Activated CD8-positive, alpha-beta memory T cell treated with anti-CD3 and anti-CD28 coated beads for 4 hours (primary cell): Measurements from ENCODE around the gene CIDEA.
"Not testable (repeated sequence)": the region's sequence is repeated elsewhere in the genome, so short reads cannot be mapped to it uniquely, and the experiment has no call there.

Experiments
- DNase-seq, 2 donors: peaks; one replicate each; pipeline ENCODE4 v3.0.0-alpha.2; 2020; ENCODE audit warnings: low read depth in 2 of 2

The CIDEA gene

DNA sequence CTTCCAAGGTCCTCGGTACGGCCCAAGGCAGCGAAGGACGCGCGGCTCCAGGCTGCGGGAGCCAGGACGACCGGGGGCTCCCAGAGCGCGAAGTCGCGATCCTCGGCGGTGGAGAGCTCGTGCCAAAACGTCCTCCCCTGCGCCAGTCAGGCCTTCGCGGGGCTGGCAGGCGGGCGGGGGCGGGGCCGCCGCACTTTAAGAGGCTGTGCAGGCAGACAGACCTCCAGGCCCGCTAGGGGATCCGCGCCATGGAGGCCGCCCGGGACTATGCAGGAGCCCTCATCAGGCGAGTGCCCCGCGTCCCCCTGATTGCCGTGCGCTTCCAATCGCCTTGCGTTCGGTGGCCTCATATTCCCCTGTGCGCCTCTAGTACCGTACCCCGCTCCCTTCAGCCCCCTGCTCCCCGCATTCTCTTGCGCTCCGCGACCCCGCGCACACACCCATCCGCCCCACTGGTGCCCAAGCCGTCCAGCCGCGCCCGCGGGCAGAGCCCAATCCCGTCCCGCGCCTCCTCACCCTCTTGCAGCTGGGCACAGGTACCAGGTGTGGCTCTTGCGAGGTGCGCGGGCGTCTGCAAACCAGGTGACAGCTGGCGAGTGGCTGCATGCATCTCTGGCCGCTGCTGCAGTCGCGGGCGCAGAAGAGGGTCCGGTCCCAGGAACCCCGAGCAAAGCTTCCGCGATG lies at the start of gene CIDEA:
TSS of gene CIDEA (plus strand) at position 226 of the 684 bp plus-strand sequence. CDS start at position 249, 23 bp downstream.
- DNase-seq = no peak

DNA sequence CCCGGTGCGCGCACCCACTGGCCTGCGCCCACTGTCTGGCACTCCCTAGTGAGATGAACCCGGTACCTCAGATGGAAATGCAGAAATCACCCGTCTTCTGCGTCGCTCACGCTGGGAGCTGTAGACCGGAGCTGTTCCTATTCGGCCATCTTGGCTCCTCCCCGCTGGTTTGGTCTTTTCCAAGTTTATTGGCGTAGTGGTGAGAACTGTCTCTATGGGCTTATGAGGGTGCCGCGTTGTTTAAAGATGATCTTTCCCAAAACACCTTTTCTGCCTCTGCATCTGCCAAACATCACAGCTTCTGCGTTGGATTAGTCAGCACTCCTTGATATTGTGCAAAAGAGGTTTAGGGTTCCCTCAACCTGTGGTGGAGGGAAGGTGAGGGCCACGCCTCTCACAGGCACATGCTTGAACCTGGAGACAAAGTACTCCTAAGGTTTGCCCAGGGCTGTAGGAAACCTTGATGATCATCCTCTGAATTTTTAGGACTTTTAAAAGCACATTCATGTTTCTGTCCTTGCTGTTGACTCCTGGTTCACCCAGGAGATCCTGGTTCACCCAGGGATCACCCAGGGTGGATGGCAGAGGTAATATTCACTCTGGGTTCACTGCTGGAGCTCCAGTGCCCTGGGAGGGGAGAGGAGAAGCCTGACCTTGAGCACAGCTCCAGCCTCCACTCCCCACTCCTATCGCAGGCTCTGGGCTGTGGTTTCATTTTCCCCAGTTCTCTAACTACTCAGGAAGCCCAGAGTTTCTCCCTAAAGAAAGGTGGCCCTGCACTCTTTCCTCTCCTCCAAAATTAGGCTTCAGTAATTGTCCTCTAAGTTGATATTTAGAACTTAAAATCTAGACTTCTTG lies 45.6 kb upstream of the CIDEA start:
- not testable (repeated sequence) for DNase-seq

GRCh38 chr18:12212308-12212707 lies 41.9 kb upstream of the CIDEA start:
- DNase-seq = not testable (repeated sequence)

GRCh38 chr18:12214296-12215005 lies 39.7 kb upstream of the CIDEA start:
- not testable (repeated sequence) for DNase-seq

GRCh38 chr18:12216471-12216870 lies 37.7 kb upstream of the CIDEA start:
- DNase-seq = not testable (repeated sequence)

GRCh38 chr18:12218603-12219002 lies 35.6 kb upstream of the CIDEA start:
- DNase-seq = not testable (repeated sequence)

DNA sequence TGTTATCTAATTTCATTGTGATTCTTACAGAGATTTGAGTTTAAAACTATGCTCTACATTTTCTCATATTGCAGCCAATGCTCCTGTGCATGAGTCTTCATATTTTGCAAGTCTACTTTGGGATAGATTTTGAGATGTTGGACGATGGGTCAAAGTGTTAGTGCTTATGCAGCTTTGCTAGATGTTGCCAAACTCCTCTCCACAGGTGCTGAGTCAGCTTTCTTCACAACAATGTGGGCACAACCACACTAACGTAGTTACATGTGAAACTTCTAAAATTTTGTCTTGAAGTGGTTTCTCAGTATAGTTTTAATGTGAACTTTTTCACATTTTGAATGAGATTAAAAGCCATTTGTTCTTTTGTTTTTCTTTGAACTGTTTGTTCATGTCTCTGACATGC lies 32.1 kb upstream of the CIDEA start:
- DNase-seq = not testable (repeated sequence)

- not testable (repeated sequence) for DNase-seq
Measured at GRCh38 chr18:12223326-12223725, 30.8 kb upstream of the CIDEA start.

DNA sequence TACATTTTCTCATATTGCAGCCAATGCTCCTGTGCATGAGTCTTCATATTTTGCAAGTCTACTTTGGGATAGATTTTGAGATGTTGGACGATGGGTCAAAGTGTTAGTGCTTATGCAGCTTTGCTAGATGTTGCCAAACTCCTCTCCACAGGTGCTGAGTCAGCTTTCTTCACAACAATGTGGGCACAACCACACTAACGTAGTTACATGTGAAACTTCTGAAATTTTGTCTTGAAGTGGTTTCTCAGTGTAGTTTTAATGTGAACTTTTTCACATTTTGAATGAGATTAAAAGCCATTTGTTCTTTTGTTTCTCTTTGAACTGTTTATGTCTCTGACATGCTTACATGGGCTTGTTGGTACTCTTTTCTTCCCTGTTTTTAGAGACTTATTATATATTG lies 27.4 kb upstream of the CIDEA start:
- DNase-seq = not testable (repeated sequence)

- DNase-seq = not testable (repeated sequence)
Measured at GRCh38 chr18:12227399-12228186, 26.6 kb upstream of the CIDEA start.

DNA sequence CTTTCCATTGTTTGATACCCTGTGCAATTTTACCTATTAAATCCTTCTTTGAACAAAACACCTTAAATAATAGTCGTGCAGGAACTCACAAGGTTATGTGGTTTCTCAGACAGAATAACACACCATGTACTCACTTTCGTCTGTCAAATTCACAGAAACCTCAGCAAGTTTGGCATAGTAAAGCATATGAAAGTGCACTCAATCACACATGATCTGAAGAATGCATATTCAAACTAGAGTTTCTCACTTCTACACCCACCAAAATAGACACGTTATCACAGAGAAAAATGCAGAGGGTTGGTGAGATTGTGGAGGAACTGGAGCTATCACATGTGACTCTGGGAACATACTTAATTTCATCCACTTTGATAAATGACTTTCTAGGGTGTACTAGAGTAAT lies 25.9 kb upstream of the CIDEA start:
- DNase-seq = not testable (repeated sequence)

DNA sequence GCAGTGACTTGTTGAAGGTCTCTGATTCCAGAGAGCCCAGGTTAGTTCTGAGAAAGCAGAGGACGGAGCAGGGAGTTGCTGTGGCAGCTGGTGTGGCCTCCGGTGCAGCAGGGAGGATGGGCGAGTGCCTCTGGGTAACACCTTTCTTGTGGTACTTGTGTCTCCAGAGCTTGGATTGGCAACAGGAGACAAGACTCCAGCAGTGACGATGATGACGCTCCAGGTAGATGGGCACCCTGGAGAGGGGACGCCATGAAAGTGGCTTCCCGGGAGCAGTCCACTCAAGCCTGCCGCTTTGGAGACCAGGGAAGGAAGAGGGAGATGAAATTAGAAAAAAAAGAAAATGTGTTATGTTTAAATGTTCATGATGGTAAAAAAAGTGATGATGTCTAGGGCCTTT lies 23.6 kb upstream of the CIDEA start:
- DNase-seq = not testable (repeated sequence)

- DNase-seq = no peak
Measured at GRCh38 chr18:12231040-12231882, 22.9 kb upstream of the CIDEA start.

DNA sequence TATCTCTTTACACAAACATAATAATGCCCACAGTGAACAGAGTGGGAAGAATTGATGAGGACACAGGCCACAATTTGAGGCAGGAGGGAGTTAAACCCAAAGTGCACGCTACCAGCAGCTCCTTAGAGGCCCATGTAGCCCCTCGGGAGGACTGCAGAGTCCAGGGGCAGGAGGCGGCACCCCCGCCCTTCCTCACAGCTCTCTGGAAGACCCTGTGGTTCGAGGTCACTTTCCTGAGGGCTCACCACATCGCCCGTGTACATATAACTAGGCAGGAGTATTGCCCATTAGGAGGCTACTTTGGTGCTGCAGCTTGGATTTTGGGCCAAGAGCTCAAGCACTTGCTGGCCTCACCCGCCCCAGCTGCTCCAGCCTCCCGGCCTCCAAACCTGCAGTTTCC lies 22.2 kb upstream of the CIDEA start:
- DNase-seq = no peak

- no peak for DNase-seq
Measured at GRCh38 chr18:12233378-12233777, 20.8 kb upstream of the CIDEA start.

DNA sequence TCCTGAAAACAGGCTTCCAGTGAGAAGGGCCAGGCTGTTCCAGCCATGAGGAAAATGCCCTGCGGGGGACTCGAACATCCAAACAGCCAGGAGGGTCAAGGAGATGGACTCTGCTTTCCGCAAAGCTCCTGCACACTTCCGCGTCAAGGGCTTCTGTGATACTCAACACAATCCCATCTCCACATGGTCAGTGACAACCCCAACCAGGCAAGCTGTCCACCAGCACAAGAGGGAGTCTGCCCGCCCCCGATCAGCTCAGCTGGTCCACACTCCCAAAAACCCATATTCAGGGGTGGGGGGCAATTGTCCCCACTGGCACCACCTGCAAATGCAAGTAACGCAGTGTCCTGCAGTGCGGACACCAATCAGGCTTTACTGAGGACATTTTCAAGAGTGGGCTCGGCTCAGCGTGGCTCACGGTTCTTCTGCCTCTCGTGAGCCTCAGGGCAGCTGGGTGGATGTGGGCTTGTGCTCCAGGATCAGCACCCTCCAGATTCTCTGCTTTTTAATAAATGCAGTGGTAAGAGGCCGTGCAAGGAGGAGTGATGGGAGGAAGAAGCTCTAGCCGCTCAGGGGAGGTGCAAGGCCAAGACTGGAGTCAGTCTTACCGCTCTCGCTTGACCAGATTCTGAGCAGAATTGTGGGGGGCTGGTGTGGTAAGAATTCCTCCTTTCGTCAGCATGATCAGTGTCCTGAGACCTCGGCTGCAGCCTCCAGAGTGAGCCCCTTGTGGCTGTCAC lies 19.5 kb upstream of the CIDEA start:
- DNase-seq = no peak

- no peak for DNase-seq
Measured at GRCh38 chr18:12236141-12236540, 18.0 kb upstream of the CIDEA start.

- DNase-seq = peak; percentile 10 to 27
Measured at GRCh38 chr18:12236934-12237832, 17.0 kb upstream of the CIDEA start.

DNA sequence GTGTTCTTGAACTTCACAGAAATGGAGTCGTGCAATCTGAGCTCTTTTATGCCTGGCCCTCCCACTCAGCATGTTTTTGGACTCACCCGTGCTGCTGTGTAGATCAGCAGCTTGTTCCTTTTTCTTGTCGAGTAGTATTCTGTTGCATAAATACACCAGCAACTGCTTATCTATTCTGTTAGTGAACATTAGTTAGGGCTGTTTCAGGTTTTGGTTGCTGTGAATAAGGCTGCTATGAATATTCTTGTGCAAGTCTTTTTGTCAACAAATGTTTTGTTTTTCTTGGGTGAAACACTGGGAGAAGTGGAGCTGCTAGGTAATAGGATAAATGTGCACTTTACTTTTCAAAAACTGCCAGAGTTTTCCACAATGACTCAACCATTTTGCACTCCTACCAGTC lies 15.3 kb upstream of the CIDEA start:
- DNase-seq = no peak
